ENCODE measurements around the gene SPDEF.

SPDEF gene

DNA sequence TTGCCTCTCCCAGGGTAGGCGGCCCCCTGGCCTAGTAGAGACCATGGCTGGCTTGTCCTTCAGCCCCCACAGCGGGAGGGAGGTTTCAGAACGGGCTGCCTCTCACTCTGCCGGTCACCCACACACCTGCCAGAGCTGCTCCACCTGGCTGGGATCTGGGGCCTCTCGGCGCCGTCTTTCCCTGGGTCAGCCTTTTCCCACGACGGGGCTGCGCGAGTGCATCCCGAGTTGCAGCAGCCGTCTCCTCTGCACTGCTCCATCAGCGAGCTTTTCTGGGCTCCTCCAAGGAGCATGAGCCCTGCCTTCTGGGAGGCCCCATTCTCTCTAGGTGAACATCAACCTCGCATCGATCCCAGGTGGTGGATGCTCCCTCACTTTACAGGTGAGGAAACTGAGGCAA lies 15.9 kb upstream of the SPDEF start:
- H4K20me1 ChIP-seq (ENCODE audit: control insufficient read depth, insufficient read depth, low read depth, low read length): no peaks in the 10 kb centered on the region
- H3K4me3 ChIP-seq (ENCODE audit: low read length): no peak overlapping the region
- H3F3A ChIP-seq (ENCODE audit: control insufficient read depth, insufficient read depth): no peaks in the 10 kb centered on the region
- H3K36me3 ChIP-seq (ENCODE audit: control insufficient read depth, low read length): no peaks in the 10 kb centered on the region
- H3K4me2 ChIP-seq (ENCODE audit: low read length): no peak overlapping the region
- no peaks in the 10 kb centered on the region for H3K79me2 ChIP-seq (ENCODE audit: control insufficient read depth, low read length)
- H3K27me3 ChIP-seq (ENCODE audit: control insufficient read depth, low read length): no peaks in the 10 kb centered on the region
- no peaks in the 10 kb centered on the region for H3K9me2 ChIP-seq (replicated peaks; ENCODE audit: control insufficient read depth, low read length)
- no peaks in the 10 kb centered on the region for H3K4me1 ChIP-seq (ENCODE audit: control insufficient read depth, low read length)
- TF ChIP-seq CTCF (IDR thresholded peaks at IDR 0.05; ENCODE audit: low read depth, low read length, poor library complexity, severe bottlenecking) (no peak), EZH2phosphoT487 (IDR thresholded peaks at IDR 0.05; ENCODE audit: borderline replicate concordance, low read length) (no peak)
- H3K9me3 ChIP-seq (ENCODE audit: control insufficient read depth, insufficient read depth, low read length): no peaks in the 10 kb centered on the region
- no peak overlapping the region for H3K27ac ChIP-seq (ENCODE audit: low read depth, low read length)

GRCh38 chr6:34571388-34571787 lies 15.3 kb upstream of the SPDEF start:
- Histone ChIP-seq H3K27me3 (ENCODE audit: control insufficient read depth, low read length) (no peaks in the 10 kb centered on the region), H3K79me2 (ENCODE audit: control insufficient read depth, low read length) (no peaks in the 10 kb centered on the region), H3K4me1 (ENCODE audit: control insufficient read depth, low read length) (no peaks in the 10 kb centered on the region), H3F3A (ENCODE audit: control insufficient read depth, insufficient read depth) (no peaks in the 10 kb centered on the region), H3K36me3 (ENCODE audit: control insufficient read depth, low read length) (no peaks in the 10 kb centered on the region), H3K27ac (ENCODE audit: low read depth, low read length) (no peak overlapping the region), H4K20me1 (ENCODE audit: control insufficient read depth, insufficient read depth, low read depth, low read length) (no peaks in the 10 kb centered on the region), H3K9me2 (replicated peaks; ENCODE audit: control insufficient read depth, low read length) (no peaks in the 10 kb centered on the region), H3K9me3 (ENCODE audit: control insufficient read depth, insufficient read depth, low read length) (no peaks in the 10 kb centered on the region), H3K4me3 (ENCODE audit: low read length) (no peak overlapping the region), H3K4me2 (ENCODE audit: low read length) (no peak overlapping the region)
- TF ChIP-seq EZH2phosphoT487 (IDR thresholded peaks at IDR 0.05; ENCODE audit: borderline replicate concordance, low read length): no peak
- TF ChIP-seq CTCF (IDR thresholded peaks at IDR 0.05; ENCODE audit: low read depth, low read length, poor library complexity, severe bottlenecking): no peak

- Histone ChIP-seq H3K9me2 (replicated peaks; ENCODE audit: control insufficient read depth, low read length) (no peaks in the 10 kb centered on the region), H3F3A (ENCODE audit: control insufficient read depth, insufficient read depth) (no peaks in the 10 kb centered on the region), H3K4me3 (ENCODE audit: low read length) (no peak overlapping the region), H4K20me1 (ENCODE audit: control insufficient read depth, insufficient read depth, low read depth, low read length) (no peaks in the 10 kb centered on the region), H3K4me2 (ENCODE audit: low read length) (no peak overlapping the region), H3K4me1 (ENCODE audit: control insufficient read depth, low read length) (no peaks in the 10 kb centered on the region), H3K27ac (ENCODE audit: low read depth, low read length) (no peak overlapping the region), H3K36me3 (ENCODE audit: control insufficient read depth, low read length) (no peaks in the 10 kb centered on the region), H3K27me3 (ENCODE audit: control insufficient read depth, low read length) (no peaks in the 10 kb centered on the region), H3K79me2 (ENCODE audit: control insufficient read depth, low read length) (no peaks in the 10 kb centered on the region), H3K9me3 (ENCODE audit: control insufficient read depth, insufficient read depth, low read length) (no peaks in the 10 kb centered on the region)
- TF ChIP-seq CTCF (IDR thresholded peaks at IDR 0.05; ENCODE audit: low read depth, low read length, poor library complexity, severe bottlenecking) (no peak), EZH2phosphoT487 (IDR thresholded peaks at IDR 0.05; ENCODE audit: borderline replicate concordance, low read length) (no peak)
These were observed 14.1 kb upstream of the SPDEF start for GRCh38 chr6:34570066-34570833.

Data from DOHH2 (cell line).